Measurements from ENCODE around the gene KIT.

Gene KIT

GRCh38 chr4:54750341-54750740 lies 92.6 kb downstream of the KIT start:
- no peak for DNase-seq

GRCh38 chr4:54754394-54754793 lies 96.6 kb downstream of the KIT start:
- no peak for DNase-seq

- DNase-seq = no peak
These were observed 106.7 kb downstream of the KIT start for GRCh38 chr4:54764476-54764875.

GRCh38 chr4:54767376-54767775 lies 109.6 kb downstream of the KIT start:
- no peak for DNase-seq

DNA sequence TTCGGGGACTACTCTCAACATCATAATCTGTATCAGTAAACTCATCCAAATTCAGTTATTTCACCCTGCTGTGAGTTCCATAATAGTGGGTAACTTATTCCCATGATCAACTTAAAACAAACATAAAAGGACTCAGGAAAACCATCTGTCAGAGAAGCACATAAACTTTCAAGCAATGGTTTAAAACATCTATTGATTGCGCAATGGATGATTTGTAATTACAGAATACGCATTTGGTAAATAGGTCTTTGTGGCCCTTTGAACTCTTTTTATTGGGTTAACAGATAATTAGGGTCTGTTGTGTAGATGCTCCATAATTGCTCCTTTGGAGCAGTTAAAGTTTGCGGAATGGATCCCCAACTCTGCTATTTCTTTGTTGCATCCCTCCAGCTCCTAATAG lies 115.3 kb downstream of the KIT start:
- DNase-seq = no peak

GRCh38 chr4:54779036-54779435 lies 121.3 kb downstream of the KIT start:
- no peak for DNase-seq

DNA sequence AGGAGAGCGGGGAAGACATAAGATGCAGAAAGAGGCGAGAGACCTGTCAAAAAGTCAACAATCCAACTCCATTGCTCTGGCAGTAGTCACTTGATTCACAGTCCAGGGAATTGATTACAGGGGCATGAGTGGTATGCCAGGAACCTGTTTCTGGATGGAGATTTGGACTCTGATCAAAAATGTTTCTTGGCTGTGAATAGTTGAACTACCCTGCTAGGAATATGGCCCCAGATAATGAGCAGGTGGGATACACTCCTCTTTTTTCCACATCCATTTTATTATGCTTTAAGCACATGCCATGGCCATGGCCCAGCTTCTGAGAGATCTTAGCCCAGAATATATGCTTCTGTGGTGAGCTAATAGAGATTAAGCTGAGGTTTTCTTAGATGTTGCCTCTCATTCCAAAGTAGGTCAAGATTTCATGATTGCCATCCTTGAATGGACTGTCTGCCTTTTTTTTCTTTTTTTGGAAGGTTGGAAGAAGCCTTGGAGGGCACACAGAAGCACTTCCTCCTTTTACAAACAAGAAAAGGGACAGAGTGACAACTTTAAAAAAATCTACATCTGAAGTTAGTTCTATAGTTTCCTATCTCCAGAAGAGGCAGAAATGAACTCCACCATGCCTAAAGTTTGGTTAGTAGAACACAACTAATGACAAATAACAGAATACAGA lies 121.9 kb downstream of the KIT start:
- no peak for DNase-seq

DNA sequence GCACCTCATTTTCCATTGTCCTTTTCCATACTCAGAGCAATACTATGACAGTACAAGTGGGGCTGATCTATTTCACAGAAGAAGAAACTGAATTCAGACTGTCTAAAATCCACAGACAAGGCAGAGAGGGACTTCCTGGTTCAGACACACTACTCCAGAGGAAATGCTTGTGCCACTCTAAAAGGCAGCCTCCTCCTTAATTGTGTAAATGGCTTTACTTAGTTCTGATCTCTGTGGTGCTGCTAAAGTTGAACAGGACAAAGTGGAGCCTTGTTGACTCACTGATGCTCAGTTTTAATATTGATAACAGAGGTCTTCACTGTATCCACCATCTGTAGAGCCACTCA lies 122.4 kb downstream of the KIT start:
- DNase-seq = peak in 1 of 2 donors; percentile 20

GRCh38 chr4:54781756-54782155 lies 124.0 kb downstream of the KIT start:
- DNase-seq = no peak

- DNase-seq = no peak
These were observed 125.8 kb downstream of the KIT start for GRCh38 chr4:54783402-54784110.

DNA sequence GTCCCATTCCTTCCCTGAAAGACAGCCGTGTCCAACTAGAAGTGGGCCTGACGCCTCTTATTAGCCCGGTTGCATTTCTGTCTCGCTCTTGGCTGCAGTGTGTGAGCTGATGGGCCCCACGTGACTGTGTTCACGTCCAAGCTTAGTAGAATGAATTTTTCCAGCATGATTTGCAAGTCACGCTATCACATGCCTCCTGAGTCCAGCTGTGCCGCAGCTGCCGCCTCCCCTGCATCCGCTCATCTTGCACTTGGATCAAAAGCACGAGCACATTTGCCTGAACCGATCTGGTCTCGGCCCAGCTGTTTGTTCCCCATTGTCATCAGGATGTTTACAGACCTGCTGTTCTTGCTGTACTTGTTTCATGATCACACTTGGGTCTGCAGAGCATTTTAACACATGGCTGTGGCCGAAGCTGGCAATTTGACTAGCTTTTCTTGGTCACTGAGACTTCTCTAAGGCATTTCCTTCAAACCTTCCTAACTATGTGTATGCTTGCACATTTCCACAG lies 126.5 kb downstream of the KIT start:
- no peak for DNase-seq
